Activated T-cell treated with anti-CD3 and anti-CD28 coated beads, Interleukin-2, amount 50 U/mL, for 48 hours (primary cell): ENCODE data around the gene WLS.

Experiments
- DNase-seq, 2 experiments: peaks; one replicate each; pipeline ENCODE4 v3.0.0-alpha.2; 2020

The WLS gene

GRCh38 chr1:68227598-68227997 lies 4.7 kb downstream of the WLS start:
- DNase-seq: no peak

GRCh38 chr1:68225781-68226180 lies 6.5 kb downstream of the WLS start:
- no peak for DNase-seq

- DNase-seq: no peak
Observed at GRCh38 chr1:68223687-68224086, 8.6 kb downstream of the WLS start.

DNA sequence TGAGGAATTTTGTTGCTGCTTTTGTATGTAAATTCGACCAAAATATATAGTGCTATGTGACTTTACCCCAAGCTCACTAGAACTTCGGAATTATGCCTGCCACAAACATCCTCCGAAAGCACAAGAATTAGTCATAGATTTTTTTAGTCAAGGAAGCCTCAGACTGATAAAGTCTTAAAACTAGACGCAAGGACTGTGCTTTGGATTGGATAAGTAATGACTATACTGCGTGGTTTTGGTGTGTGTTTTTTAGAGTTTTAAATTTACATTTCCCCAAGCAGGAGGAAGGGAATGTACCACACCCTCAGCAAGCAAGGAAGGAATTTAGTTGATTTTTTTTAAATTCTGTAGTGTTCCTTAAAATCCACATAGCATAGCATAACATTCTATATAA lies 10.3 kb downstream of the WLS start:
- DNase-seq: no peak

- no peak for DNase-seq
Observed at GRCh38 chr1:68221001-68221979, 11.0 kb downstream of the WLS start.

DNA sequence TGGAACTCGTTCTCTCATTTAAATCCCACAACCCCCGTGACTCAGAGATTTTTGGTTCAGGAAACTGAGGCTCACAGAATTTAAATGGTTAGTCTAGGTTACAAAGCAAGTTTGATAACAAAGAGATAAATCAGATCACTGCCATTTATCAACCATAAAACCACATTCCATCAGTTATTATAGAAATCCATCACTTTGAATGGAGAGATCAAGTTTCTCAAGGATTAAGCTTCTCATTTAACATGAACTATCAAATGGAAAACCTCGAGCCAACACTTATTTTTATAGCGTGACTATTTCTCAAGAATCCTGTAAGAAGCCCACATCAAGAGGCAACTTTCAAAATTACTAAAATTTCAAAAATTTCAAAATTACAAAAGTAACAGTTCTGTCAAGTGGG lies 11.9 kb downstream of the WLS start:
- DNase-seq: no peak

DNA sequence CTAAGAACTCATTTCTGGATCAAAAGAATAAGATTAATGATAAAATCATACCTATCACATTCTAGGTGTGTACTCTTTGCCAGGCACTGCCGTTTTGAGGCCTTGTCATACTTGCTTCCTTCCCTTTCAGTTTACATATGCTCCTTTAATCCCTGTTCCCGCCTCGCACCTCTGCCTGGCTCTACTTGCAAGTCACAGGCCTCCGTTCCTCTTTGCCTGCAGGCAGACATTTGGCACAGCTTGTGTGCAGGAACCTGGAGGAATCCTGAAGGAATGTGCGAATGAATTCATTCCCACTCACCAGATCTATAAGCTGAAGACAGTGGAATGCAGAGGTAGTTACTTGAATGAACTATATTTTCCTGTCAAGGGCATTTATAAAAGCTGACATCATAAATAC lies 13.8 kb downstream of the WLS start:
- DNase-seq: no peak

- DNase-seq: no peak
Observed at GRCh38 chr1:68217618-68218017, 14.7 kb downstream of the WLS start.

GRCh38 chr1:68217060-68217554 lies 15.2 kb downstream of the WLS start:
- DNase-seq: no peak

DNA sequence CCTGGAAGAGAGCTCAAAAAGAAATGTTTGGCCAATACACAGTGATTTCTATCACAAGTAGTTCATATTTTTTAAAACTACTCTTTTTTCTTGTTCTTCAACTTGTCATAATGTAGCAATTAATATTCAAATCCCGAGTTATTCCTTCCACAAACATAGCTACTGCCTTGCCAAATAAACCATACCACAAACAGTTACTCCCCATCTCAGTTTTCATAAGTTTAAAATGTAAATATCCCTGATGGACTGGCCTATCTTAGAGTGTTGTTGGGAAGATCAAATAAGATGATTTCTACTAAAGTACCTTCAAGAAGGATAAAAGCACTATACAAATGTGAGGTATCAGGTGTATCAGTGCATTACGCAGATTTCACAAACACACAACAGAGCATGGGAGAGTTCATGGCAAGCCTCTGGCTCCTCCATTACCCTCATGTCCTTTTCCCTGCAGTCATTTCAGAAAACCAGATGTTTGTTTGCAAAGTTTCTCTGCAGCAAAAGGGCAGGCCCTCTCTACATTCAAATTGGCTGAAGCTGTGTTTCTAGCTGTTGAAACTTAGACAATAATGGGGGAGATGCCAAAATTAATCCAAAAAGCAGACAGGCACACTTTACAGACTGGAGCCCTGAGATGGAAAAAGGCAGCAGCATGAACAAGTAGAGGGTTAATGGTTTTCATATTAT lies 16.1 kb downstream of the WLS start:
- no peak for DNase-seq

DNA sequence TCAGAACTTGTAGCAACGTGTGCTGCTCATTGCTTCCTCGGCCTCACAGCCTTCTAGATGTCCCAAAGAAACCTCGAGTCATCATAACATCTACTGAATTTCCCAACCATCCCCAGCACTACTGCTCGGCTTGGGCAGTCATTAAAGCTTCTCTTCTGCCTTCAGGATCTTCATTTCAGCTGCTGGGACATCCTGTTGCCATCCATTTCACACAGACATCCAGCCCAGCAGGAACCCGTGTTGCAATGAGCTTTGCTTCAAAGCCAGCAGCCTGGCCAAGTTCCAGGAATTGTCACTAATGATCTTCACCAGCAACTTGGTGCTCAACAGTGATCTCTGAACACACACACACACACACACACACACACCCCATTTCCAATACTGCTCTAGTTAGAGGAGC lies 18.5 kb downstream of the WLS start:
- no peak for DNase-seq

- no peak for DNase-seq
Observed at GRCh38 chr1:68211761-68212380, 20.5 kb downstream of the WLS start.

DNA sequence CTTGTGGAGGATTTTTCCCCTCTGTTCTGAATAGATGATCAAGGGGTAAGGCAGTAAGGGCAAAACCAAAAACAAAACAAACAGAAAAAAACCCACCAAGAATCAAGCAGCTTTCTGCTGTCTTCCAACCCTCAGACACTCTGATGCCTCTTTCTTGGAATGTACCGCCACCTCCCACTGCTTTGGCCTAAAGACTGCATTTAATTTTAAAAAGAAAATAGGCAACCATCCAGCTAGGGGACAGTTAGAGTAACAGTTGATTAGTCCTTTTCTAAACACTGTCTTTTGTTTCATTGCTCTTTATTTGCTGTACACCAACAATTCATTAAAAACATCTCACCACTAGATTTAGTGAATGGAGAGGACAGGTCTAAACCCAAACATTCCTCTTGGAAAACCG lies 21.5 kb downstream of the WLS start:
- no peak for DNase-seq

DNA sequence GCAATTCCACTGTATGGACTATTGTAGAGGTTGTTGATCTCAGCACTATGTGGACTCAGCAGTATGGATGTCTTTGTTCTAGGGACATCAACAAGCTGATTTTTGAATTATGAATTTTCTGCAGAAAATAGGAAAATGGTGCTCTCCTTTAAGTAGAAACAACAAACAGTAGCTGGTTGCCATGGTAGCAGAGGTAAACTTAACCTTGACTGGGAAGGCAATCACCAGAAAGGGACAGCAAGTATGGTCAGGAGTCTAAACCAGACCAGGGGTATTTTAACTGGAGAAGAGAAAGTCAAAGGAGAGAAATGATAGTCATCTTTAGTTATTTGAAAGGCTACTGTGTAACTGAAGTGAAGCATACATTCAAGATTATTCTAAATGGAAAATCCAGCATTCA lies 22.3 kb downstream of the WLS start:
- no peak for DNase-seq

DNA sequence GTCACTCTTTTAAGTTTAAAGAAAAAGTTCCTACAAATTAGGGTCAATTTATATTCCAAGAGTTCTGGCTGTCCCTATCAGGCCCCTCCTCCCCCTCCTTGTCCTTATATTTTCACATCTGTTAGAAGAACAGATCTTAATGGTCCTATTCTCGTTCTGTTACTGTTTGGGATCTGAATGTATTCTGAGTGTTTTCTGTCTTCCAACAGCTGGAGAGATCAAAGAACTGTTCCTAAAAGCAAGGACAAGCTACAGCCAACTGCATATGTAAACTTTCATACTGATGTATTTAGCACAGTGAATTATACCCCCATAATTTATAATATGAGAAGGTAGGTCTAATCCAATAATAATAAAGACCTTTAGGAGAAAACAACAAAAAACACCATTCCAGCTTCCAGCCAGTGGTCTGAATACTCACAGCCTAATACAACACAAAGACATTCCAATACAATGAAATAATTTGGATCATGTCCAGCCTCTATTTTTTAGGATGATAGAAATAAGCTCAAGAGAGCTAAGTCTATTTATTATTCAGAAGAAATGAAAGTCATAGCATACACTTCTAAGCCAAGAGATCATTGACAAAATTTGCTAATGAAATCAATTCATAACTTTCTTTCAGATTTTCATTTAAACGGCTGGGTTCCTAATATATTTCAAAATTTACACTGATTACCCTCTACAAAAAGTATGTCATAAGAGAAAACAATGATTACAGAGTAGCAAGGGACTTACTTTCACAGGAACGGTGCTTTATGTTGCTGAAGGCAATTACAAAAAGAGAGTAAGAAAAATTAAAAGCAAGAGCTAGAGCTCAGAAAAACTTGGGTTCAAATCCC lies 25.3 kb downstream of the WLS start:
- DNase-seq: no peak

GRCh38 chr1:68205794-68206358 lies 26.4 kb downstream of the WLS start:
- DNase-seq: no peak

DNA sequence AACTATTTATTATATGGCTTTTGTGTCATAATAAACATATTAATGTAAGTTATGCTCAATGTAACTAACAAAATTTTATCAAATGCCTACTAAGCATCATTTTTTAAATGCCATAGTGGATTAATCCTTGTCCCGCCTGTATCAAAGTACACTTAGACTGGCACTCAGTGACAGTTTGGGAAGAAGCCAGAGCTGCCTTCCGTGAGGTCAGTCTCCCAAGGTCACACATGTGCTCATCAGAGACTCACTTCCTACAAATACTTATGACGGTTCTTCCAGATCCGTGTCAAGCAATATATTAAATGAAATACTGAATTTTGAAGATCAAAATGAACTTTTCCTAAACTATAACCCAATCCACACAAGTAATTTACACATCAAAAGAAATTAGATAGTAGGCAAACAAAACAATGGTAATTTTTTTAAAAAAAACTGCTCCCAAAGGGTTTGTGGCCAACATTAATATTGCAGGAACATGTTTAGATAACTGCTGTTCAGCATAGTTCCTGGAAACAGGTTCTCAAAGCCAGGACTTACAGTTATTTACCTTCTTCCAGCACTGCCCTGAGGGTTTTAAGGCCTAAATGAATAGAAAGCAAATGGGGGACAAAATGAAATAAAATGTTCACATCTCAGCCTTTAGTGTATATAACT lies 27.2 kb downstream of the WLS start:
- no peak for DNase-seq

DNA sequence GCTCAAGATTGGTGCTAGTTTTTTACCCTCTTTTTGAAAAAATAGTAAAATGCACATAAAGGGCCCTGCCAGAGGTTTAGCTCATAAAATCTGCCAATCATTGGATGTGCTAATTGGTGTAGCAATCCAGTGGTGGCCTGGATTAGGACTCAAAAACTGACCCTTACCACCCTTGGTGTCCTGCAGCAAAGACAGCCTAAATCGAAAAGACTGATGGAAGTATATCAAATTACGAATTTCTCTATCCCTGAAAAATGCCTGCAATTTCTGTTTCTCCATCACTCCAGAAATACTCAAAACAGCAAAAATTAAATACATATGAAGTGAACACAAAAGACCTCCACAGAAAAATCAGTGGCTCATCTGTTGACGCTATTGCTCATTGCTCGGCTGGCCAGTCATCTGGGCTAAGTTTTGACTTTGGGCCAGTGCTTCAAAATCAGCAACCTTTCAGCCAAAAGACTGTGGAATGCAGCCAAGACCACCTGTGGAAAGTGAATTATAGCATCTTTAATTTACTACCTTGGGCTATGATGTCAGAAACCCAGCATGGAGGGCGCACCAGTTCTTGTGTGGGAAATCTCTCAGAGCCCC lies 30.0 kb downstream of the WLS start:
- DNase-seq: no peak

DNA sequence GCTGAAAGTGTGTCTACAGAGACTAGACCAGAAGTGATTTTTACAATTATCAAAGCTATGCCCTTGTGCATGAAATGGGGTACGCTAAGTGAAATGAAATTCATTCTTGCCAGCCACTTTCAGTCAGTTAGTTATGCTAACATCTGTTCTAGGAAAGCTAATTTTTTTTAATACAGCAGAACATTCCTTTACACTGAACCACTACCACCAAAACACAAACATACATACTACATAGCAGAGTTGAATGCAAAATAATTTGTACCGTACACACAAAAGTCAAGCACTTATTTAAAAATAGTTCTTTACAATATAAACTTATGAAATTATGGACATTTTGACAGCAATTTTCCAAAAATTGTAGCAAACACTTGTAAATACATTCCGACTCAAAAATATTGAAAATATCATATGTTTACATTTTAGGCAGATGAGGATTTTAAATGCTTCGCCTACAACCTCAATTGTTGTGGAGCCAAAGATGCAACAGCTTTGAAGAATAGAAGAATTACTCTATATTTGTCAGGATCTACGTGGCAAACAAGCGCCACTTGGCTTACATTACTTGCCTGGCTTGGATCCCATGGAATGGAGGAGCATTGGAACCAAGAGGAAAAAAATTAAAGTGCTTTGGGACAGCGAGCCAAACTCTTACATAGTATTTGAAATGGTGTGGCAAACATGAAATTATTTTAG lies 30.6 kb downstream of the WLS start:
- no peak for DNase-seq

GRCh38 chr1:68199603-68200002 lies 32.7 kb downstream of the WLS start:
- DNase-seq: no peak

GRCh38 chr1:68198752-68199151 lies 33.6 kb downstream of the WLS start:
- DNase-seq: no peak
